Heart left ventricle (tissue), 16 donors: ENCODE measurements around the gene RPAIN. TPM values are rescaled to one million over a fixed set of nuclear protein-coding genes. Genes with fewer than 3 reads are reported as not detected.
A peak's percentile ranks its signal among the peaks of the same experiment; 100 is the strongest.

Experiments used
- ATAC-seq, 4 donors: fragments of 200-7000 bp; cut with Tn5 transposase; one replicate each; pipeline ENCODE4 v1.9.1; 2020 to 2022; ENCODE audit warnings: moderate library complexity in 4 of 4, mild to moderate bottlenecking in 3 of 4, moderate number of reproducible peaks in 1 of 4
- DNase-seq, 5 donors: peaks; one replicate each; pipeline ENCODE4 v3.0.0-alpha.2; 2020
- H3K27ac ChIP-seq, 12 donors: fragments of 200-600 bp; sonication (generic) in 4 of 12; one replicate each; pipeline versions ENCODE4 v1.5.0 to v1.8.0; 2016 to 2022; ENCODE audit warnings: mild to moderate bottlenecking in 2 of 12
- H3K27me3 ChIP-seq, 9 donors: fragments of 200-600 bp; sonication (generic) in 2 of 9; one replicate each; pipeline versions ENCODE4 v1.5.1 to v1.8.0; 2016 to 2022; ENCODE audit warnings: mild to moderate bottlenecking in 3 of 9
- H3K36me3 ChIP-seq, 9 donors: fragments of 200-600 bp; sonication (generic) in 2 of 9; one replicate each; pipeline versions ENCODE4 v1.5.0 to v1.8.0; 2018 to 2022; ENCODE audit warnings: mild to moderate bottlenecking in 2 of 9
- H3K4me1 ChIP-seq, 12 donors: fragments of 200-600 bp; sonication (generic) in 4 of 12; one replicate each; pipeline versions ENCODE4 v1.5.0 to v1.8.0; 2016 to 2022; ENCODE audit warnings: mild to moderate bottlenecking in 3 of 12
- H3K4me3 ChIP-seq, 12 donors: fragments of 200-600 bp; sonication (generic) in 4 of 12; one replicate each; pipeline versions ENCODE4 v1.5.0 to v1.8.0; 2017 to 2022; ENCODE audit warnings: mild to moderate bottlenecking in 9 of 12, moderate library complexity in 4 of 12
- H3K9me3 ChIP-seq, 12 donors: fragments of 200-600 bp; sonication (generic) in 4 of 12; one replicate each; pipeline versions ENCODE4 v1.5.0 to v1.8.0; 2016 to 2022; ENCODE audit warnings: mild to moderate bottlenecking in 1 of 12
- CTCF ChIP-seq, 12 donors: fragments of 200-600 bp; sonication (generic) in 4 of 12; IDR thresholded peaks; one replicate each; pipeline versions ENCODE4 v1.5.0 to v1.8.0; 2018 to 2022; ENCODE audit warnings: antibody characterized with exemption in 12 of 12, mild to moderate bottlenecking in 5 of 12
- POLR2A ChIP-seq, 2 donors: fragments of 450-650 bp; IDR thresholded peaks; one replicate each; pipeline ENCODE4 v1.6.1; 2017; ENCODE audit warnings: antibody characterized with exemption in 2 of 2, mild to moderate bottlenecking in 2 of 2, moderate library complexity in 2 of 2
- WGBS, 4 donors: extraction: QIAGEN DNeasy Blood & Tissue Kit in 2 of 4; methylation state at CpG; one replicate each; pipeline versions ENCODE4 v1.1.5 to v1.1.7; 2013 to 2018; 5-methylcytosine and 5-hydroxymethylcytosine counted together
- intact Hi-C, 10 donors: fragments of 100-400 bp; cut with DNase I; formaldehyde crosslinking; loops; one replicate each; pipeline versions ENCODE4 v1.11.1 to v1.14.2; 2022
- polyA plus RNA-seq, 2 donors: library from polyadenylated mRNA; stranded (reverse); fragments of 200-250 nt; gene quantifications; one replicate each; pipeline ENCODE4 v1.2.3, GENCODE V29; 2013
- total RNA-seq, 9 donors: library from RNA; depleted of rRNA in 2 of 9; stranded (reverse); fragments of >200 nt in 2 of 9; fragmentation: NEBNext Ultra II Directional in 3 of 9; extraction: Animal tissue kit (Norgen Biotek cat#: 25700) in 3 of 9; gene quantifications; one replicate each; pipeline versions ENCODE4 v1.1.0 to v1.2.4, GENCODE V29; 2016 to 2023
- donor health status: ischemic (EF 13 %, LVEDD 7.1; RV severe dilation, severe dysfunction).
- donor health status: healthy with polysubstance abuse.
- donor health status: DM: no; HTN: yes; CAD: no.
- donor health status: DM: no; HTN: no; CAD: no.
- donor health status: ischemic (EF 25% LVEDD 6.9; RV normal size, moderate dysfunction).
- donor health status: ischemic (EF 25% LVEDD 5.7; RV mildly dilated, moderate dysfunction).
- donor health status: healthy.
- donor health status: DM: yes; HTN: yes; CAD: no.
- donor health status: ischemic (EF 35%, LVEDD 5.7; RV mildly dilated, moderate dysfunction).
- donor health status: nonischemic (EF 11% LVEDD 7.7; RV severe dilation, severe dysfunction).
- donor health status: DM: yes; HTN: yes; CAD: no.
- donor health status: PGD.
- donor health status: ischemic (EF 29% LVEDD 5.4; RV normal size, mild dysfunction).
- donor health status: nonischemic (EF 23%, LVEDD 6.1; RV moderate dilation, normal function).

Gene RPAIN
- total and polyA plus RNA-seq, 11 donors, result 23.5 to 46.2 (median 29.2) TPM

GRCh38 chr17:5418858-5419355 is 1.1 kb upstream of the RPAIN start:
- peaks cover 0 to 68% (median 57%) of the 10 kb centered on the region in 9 donors for H3K36me3 ChIP-seq

GRCh38 chr17:5419356-5419958 is 525 bp upstream of the RPAIN start, which contains the start of gene NUP88:
NUP88 (minus strand) TSS chr17:5419662; CDS start chr17:5419650, 12 bp downstream.
- DNase-seq (peak; percentile 94 to 98 (median 97)), ATAC-seq (peak; percentile 98 to 99 (median 98))
- Histone ChIP-seq H3K4me3 (peak within 1 kb of the TSS; percentile 63 to 94 (median 78)), H3K4me1 (peaks cover 5 to 39% (median 28%) of the 10 kb centered on the region in 12 donors), H3K36me3 (peaks cover 0 to 68% (median 57%) of the 10 kb centered on the region in 9 donors), H3K9me3 (no peaks in the 10 kb centered on the region), H3K27me3 (no peaks in the 10 kb centered on the region), H3K27ac (peak within 1 kb of the TSS; percentile 56 to 87 (median 82))
- intact Hi-C loops, result no loop called here
- whole genome bisulfite sequencing, 4 donors, result 0 to 1% (median 0%) methylated on average over 23 to 49 of the region's 49 CpGs
- TF ChIP-seq POLR2A (IDR thresholded peaks at IDR 0.05), result peak in 1 of 2 donors; percentile 70
- TF ChIP-seq CTCF (IDR thresholded peaks at IDR 0.05), result no peak

More at GRCh38 chr17:5418858-5419355, 1.1 kb upstream of the RPAIN start:
- TF ChIP-seq CTCF (IDR thresholded peaks at IDR 0.05) (no peak), POLR2A (IDR thresholded peaks at IDR 0.05) (no peak)
- Histone ChIP-seq H3K27me3 (no peaks in the 10 kb centered on the region), H3K4me3 (peak overlapping the region; percentile 63 to 94 (median 78)), H3K4me1 (peaks cover 5 to 45% (median 28%) of the 10 kb centered on the region in 12 donors), H3K27ac (peak overlapping the region; percentile 4 to 87 (median 82)), H3K9me3 (no peaks in the 10 kb centered on the region)
- ATAC-seq, result peak in 3 of 4 donors; percentile 0 to 6 (median 1)
- 0 to 1% (median 0%) methylated on average over 26 of the region's 26 CpGs for WGBS, 4 donors
- DNase-seq, result peak in 2 of 5 donors; percentile 21 to 58
- intact Hi-C loops, result no loop called here

- peaks cover 5 to 32% (median 20%) of the 10 kb centered on the region in 12 donors for H3K4me1 ChIP-seq
- ATAC-seq, result no peak
- H3K27ac ChIP-seq, result no peak overlapping the region
- H3K9me3 ChIP-seq, result no peaks in the 10 kb centered on the region
- intact Hi-C loops, result no loop called here
- H3K27me3 ChIP-seq, result no peaks in the 10 kb centered on the region
- TF ChIP-seq CTCF (IDR thresholded peaks at IDR 0.05) (no peak), POLR2A (IDR thresholded peaks at IDR 0.05) (no peak)
- peaks cover 0 to 68% (median 62%) of the 10 kb centered on the region in 9 donors for H3K36me3 ChIP-seq
- 93 to 100% (median 95%) methylated on average over 2 of the region's 2 CpGs for WGBS, 4 donors
- H3K4me3 ChIP-seq, result no peak overlapping the region
- DNase-seq, result no peak
These were observed 2.5 kb downstream of the RPAIN start for GRCh38 chr17:5422505-5422904.

- ATAC-seq (no peak), DNase-seq (no peak)
- Histone ChIP-seq H3K36me3 (peaks cover 0 to 88% (median 85%) of the 10 kb centered on the region in 9 donors), H3K9me3 (no peaks in the 10 kb centered on the region), H3K27me3 (no peaks in the 10 kb centered on the region), H3K4me1 (peaks cover 0 to 20% (median 11%) of the 10 kb centered on the region in 12 donors), H3K4me3 (no peak overlapping the region), H3K27ac (no peak overlapping the region)
- WGBS, 4 donors, result 81 to 92% (median 89%) methylated on average over 1 of the region's 1 CpG
- intact Hi-C loops, result no loop called here
- TF ChIP-seq POLR2A (IDR thresholded peaks at IDR 0.05), result no peak
- no peak for TF ChIP-seq CTCF (IDR thresholded peaks at IDR 0.05)
These were observed 4.9 kb downstream of the RPAIN start for GRCh38 chr17:5424909-5425308.
